HG03139 (cell line): Measurements from ENCODE around the gene PLA2G4D.

Experiments used
- ATAC-seq: cut with Tn5 transposase; IDR thresholded peaks from one replicate; pipeline ENCODE4 v1.9.1; 2021; ENCODE audit not compliant: unreplicated experiment

PLA2G4D gene

GRCh38 chr15:42056934-42057798 lies 37.2 kb downstream of the PLA2G4D start:
- no peak for ATAC-seq

- no peak for ATAC-seq
Observed at GRCh38 chr15:42053914-42054313, 40.4 kb downstream of the PLA2G4D start.

- no peak for ATAC-seq
Observed at GRCh38 chr15:42053010-42053409, 41.4 kb downstream of the PLA2G4D start.

GRCh38 chr15:42050484-42051255 lies 43.7 kb downstream of the PLA2G4D start:
- no peak for ATAC-seq

DNA sequence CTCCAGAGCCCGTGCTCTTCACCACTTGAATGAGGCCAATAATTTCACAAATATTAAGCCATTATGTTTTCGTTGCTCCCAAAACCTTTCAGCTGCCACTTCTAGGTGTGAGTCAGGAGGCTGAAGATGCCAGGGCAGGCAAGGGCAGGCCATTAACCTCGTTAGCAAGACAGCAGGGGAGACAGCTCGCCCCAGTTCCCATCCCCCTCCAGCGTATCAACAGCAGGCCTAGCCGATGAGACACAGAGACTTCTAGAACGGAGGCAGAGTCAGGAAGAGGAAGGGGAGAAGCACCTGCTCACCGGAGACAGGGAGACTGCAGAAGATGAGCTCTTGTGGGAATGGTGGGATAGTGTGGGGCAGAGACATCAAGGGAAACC lies 45.6 kb downstream of the PLA2G4D start:
- no peak for ATAC-seq

- no peak for ATAC-seq
Observed at GRCh38 chr15:42048080-42048820, 46.1 kb downstream of the PLA2G4D start.

DNA sequence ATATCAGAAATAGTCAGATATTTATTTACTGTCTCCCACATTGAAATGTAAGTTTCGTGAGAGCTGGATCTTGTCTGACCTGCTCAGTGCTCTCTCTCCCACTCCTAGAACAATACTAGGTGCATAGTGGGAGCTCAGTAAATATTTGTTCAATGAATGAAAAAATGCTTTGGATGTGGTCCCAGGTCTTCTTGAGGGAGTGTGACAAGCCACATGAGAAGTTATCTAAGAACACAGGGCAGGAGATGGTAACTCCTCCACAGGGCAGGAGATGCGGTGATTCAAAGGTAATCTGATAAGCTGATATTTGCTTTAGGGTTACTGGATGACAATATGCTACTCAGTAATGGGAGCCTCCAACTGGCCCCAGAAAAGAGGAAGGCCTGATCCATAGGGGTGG lies 47.8 kb downstream of the PLA2G4D start:
- no peak for ATAC-seq

DNA sequence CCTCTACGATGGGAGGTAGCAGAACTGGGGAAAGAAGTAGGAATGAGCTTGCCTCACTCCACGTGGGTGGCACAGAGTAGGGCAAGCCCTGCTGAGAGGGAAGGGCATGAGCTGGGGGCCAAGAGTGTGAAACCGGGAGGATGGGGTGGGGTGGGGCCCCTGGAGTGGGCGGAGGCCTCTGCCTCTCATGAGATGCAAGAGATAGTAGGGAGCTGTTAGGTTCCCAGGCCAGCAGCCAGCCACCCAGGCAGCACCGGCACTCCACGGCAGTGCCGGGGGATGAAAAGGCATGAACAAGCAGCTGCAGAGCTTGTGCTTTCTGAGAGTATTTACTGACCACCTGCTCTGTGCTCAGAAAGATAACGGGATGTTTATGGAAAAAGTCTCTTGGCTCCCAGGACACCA lies 49.1 kb downstream of the PLA2G4D start:
- ATAC-seq = no peak

- no peak for ATAC-seq
Observed at GRCh38 chr15:42042602-42043400, 51.6 kb downstream of the PLA2G4D start.

DNA sequence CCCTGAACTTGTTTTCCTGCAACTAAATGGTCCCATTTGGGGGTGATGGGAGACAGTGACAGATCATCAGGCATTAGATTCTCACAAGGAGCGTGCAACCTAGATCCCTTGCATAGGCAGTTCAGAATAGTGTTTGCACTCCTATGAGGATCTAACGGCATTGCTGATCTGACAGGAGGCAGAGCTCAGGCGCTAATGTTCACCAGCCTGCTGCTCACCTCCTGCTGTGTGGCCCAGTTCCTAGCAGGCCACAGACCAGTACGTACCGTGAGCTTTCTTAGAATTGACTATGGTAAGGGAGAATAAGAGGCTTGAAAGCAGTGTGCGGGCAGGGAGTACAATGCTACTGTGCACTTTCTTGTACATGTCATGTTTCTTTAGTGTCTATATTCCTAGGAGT lies 56.0 kb downstream of the PLA2G4D start:
- no peak for ATAC-seq

DNA sequence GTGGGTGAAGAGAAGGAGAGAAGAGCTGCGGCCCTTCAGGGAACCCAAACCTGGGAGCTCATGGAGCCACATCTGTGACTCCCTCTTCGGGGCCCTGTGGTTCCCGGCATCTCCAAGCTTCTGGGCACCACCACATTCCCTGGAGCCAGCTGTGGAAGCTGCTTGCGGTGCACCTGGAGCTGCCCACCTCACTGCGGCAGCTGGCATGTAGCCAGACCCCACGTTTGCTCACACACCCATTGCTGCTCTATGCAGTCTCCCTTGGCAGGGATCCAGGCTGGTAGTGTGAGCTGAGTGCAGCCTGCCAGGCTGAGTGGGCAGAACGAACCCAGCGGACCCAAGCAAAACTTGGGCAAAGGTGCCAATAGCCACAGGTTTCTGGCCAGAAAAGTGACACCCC lies 56.7 kb downstream of the PLA2G4D start:
- no peak for ATAC-seq

DNA sequence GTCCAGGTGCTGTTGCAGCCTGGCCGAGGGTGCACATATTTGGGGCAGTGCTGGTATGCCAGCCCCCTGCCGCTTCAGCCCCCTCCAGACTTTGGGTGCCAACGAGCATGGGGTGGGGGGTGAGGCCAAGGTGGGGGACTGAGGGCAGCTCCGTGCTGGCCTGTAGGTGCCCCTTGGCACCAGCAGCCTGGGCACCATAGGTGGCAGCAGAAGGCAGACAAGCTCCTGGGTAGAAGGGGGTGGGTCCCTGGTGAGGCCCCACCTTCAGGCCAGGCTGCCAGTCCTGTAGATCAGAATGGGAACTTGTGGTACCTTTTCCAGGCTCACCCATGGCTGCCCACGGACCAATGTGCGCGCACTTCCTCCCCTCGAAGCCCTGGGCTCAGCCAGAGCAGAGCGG lies 57.4 kb downstream of the PLA2G4D start:
- ATAC-seq = no peak

DNA sequence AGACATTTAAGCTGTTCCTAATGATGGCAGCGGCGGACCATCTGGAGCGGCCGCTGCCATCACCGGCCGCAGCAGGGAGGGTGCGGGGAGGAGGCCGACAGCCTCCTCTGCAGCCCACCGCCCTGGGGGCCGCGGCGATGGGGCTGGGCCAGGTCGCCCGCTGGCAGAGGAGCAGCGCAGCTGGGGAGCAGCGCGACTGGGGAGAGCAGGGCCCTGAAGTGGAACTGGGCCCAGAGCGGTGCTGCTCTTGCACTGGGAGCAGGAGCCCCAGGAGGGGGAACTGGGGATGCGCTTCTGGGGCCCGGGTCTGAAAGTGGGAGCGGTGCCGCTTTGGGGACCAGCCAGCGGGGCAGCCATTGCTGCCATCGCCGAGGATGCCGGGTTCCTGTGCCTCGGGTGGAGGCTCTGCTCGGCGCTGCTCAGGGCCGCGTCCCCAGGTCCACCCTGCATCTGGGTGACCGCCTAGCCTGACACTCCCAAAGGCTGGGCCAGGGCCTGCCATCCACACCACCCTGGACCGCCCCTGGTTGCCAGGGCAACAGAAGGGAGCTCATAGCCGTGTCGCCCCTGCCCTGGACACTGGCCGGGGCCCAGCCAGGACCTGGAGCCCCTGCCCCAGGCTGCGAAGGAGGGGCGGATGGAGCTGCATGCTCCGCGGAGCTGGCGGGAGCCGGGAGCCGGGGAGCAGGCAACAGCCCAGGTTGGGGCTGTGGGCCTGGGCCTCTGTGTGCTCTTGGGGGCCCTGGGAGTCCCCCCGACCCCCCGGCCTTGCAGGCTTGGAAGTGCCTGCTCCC lies 58.1 kb downstream of the PLA2G4D start:
- no peak for ATAC-seq

- peak; percentile 68 for ATAC-seq
Observed at GRCh38 chr15:42035435-42035761, 59.0 kb downstream of the PLA2G4D start.

DNA sequence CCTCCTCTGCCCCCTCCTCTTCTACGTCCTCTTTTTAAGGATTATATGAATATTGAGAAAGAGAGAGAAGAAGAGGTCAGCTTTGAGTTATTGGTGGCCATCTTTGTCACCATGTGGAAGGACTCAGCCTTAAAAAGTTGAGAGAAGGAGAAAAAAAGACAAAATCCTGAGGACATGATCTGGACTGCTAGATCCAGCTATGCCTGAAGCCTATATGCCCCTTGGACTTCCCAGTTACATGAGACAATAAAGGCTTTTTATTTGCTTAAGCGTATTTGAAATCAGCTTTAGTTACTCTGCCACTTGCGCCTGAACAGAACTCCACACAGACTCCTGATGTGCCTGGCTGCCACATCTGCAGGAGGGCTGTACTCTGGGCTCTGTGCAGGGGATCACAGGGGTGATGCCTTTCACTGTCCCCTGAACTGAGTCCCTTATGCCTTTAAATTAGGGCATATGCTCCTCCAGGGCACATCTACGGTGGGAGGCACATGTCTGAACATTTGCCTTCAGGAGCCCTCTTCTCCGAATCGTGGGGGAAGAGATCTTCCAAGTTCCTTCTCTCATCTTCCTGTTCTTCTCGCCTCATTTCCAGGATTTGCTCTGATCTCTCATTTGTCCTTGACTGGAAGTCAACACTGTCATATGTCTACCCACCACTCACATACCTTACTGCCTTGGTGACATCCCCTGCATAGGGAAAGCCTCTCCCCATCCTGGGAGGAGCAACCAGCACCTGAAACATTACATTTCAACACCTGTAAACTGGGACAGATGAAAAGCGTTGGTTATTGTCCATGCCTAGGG lies 59.5 kb downstream of the PLA2G4D start:
- peak; percentile 11 for ATAC-seq

DNA sequence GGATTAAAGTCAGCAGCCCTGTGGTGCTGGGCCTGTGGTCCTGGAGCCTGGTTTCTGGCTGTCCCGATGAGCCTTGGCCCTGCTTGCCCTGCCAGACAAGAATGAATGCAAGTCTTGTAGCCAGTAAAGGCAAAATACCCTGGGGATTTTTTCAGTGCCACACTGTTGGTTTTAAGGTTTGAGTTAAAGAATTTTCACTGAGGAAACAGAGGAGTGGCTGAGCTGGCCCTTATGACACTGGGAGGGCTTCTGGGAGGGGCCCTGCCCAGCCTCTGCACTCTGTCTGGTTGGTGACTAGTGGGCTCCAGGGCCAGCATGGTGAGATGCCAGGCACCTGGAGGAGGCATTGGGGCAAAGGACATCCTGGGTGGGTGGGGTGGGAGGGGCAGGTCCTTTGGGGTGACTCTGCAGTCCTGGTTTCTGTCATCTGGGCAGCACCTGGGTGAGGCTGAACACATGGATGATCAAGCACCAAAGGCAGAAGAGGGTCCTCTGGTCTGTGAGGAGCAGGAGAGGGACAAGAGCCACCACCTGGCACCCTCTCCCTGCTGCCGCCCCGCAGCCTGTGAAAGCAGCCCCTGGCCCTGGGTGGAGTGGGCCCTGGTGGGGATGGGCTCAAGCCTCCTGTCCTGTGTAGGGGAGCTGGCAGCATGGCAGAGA lies 61.0 kb downstream of the PLA2G4D start:
- no peak for ATAC-seq

DNA sequence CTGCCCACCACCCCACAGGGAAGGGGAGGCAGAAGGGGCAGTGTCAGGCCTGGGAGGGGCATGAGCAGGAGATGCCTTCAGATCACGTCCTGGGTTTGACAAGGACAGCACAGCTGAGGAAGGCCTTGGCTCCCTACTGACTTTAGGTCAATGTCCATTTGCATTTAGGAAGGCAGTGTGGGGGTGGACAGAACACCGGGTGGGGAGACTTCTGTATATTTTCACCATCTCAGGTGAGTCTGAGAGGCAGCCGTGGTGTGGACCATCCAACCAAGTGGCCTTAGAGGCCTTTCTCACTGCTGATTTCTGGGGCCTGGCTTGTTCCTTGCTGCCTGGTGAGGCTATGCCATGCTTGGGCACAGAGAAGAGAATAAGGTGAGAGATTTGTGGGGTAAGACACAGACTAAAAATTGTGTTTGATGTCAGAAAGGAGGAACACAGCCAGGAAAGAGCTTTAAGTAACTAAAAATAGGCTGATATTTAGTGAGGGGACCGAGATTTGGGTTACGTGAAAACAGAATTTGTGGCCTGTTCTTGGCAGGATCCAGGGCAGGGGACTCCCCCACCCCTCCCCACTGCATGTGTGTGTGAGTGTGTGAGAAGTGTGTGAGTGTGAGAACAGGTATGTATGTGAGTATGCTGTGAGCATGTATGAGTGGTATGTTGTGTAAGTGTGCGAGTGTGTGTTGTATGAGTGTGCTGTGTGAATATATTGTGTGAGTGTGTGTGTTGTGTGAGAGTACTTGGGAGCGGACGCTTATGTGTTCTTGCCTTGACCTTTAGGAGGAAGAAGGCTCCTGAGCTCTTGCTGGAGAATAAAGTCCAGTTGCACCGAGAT lies 61.8 kb downstream of the PLA2G4D start:
- ATAC-seq = no peak
